Fibroblast of skin of left quadriceps (primary cell): ENCODE measurements around the gene CENPA.
"Not testable (repeated sequence)": the region's sequence is repeated elsewhere in the genome, so short reads cannot be mapped to it uniquely, and the experiment has no call there.

Experiments used
- DNase-seq, 2 experiments: peaks; one replicate each; pipeline ENCODE4 v3.0.0-alpha.2; 2013; ENCODE audit warnings: low read depth in 2 of 2

CENPA gene

DNA sequence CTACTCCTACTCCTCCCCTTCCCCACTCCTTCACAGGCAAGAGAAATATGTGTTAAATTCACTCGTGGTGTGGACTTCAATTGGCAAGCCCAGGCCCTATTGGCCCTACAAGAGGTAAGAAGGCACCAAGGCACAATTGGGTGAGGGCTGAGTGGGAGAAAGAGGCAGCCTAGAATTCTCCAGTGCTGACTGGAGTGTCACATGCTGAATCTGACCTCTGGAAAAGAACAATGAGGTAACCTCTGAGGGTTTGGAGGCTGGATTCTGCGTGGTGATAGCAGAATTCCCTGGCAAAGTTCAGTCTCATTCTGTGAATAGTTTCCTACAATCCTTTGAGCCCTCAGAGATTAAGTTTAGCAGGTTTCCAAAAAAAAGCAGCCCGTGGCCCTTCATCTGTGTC lies 6.9 kb downstream of the CENPA start:
- DNase-seq, result no peak

DNA sequence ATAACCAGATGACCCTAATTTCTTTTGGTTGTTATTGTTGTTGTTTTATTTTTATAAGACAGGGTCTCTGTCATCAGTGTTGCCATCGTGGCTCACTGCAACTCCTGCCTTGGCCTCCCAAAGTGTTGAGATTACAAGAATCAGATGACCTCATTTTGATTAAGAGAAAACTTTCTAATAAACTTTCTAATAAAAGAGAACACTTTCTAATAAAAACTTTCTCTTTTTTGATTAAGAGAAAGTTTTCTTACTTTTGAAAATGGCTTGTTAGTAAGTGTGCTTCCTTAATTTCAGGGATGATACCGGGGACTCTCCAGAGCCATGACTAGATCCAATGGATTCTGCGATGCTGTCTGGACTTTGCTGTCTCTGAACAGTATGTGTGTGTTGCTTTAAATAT lies 7.7 kb downstream of the CENPA start:
- no peak for DNase-seq

DNA sequence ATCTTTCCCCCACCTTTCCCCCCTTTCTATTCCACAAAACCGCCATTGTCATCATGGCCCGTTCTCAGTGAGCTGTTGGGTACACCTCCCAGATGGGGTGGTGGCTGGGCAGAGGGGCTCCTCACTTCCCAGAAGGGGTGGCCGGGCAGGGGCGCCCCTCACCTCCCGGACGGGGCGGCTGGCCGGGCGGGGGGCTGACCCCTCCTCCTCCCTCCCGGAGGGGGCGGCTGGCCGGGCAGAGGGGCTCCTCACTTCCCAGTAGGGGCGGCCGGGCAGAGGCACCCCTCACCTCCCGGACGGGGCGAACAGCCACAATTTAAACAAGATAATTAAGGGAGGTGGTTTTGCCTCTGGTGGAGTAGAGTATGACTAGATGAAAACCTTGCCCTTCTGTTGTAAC lies 9.3 kb downstream of the CENPA start:
- DNase-seq, result not testable (repeated sequence)

DNA sequence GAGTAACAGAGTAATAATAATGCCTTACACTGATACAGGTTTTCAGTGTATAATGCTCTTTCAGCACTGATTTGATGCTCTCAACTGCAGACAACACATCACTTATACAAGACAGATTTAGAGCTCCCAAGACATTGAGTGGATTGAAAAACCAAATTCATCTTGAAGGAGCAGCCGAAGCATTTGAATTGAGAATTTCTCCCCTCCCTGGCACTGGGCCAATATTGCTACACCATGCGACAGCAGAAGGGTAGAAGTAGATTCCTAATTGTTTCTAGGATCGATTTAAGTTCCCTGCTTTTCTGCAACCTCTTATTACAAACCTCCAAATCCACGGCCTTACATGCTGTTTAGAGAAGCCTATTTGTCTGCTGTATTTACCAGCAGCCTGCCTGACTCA lies 15.5 kb downstream of the CENPA start:
- no peak for DNase-seq

DNA sequence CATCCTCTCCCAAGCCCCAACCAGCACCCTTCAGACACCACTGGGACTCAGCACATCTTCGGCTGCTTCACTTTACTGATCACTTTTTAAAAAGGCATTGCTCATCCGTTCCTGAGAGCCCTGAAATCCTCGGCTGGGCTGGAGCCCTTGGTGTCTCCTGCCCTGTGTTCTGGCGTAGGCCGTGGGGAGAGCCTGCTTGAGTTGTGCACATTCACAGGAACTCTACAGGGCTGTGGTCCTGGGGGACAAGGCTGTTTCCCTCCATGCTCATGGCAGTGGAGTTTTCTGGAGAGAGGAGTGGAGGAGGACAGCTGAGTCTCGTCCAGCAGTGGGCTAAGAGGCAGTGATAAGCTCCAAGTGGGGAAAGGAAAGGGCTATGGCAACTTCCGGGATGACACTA lies 15.9 kb downstream of the CENPA start:
- DNase-seq, result no peak

DNA sequence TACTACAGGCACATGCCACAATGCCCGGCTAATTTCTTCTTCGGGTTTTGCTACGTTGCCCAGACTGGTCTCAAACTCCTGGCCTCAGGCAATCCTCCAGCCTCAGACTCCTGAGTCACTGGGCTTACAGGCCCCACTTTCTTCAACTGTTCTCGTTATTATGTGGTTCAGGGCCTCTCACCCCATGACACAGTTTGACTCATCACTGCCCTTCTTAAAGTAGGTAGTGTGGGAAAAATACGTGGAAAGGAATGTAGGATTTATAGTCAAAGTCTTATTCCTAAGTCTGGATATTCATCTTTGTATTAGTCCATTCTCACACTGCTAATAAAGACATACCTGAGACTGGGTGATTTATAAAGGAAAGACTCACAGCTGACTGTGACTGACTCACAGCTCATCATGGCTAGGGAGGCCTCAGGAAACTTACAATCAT lies 19.4 kb downstream of the CENPA start:
- peak; percentile 23 to 27 for DNase-seq

DNA sequence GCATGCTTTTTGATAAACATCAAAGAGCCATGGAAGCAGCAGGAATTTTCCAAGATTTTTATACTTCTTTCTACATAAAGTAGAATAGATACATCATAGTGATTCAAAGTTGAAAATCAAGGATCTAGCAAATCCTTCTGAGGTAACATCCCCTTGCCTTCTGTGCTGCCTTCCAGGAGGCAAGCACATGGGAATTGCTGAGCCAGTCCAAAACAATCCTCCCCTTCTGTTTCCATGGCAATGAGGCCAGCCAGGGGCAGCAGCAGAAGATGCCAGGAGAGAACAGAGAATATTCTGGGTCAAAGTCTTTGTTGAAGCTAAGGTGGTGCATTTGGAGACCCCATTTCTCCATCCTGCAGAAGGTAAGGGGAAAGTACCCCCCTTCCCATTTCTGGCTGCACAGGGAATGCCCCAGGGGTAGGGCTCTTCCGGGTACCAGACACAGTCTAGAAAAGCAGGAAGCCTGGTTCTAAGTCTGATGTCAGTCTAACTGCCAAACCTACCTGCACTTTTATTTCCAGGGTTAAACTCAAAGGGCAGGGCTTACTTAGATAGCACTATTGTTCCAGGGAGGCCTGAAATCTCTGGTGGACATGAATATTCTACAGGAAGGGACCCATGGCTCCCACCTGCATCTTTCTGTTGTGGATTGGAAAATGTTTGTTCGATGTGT lies 22.1 kb downstream of the CENPA start:
- no peak for DNase-seq

DNA sequence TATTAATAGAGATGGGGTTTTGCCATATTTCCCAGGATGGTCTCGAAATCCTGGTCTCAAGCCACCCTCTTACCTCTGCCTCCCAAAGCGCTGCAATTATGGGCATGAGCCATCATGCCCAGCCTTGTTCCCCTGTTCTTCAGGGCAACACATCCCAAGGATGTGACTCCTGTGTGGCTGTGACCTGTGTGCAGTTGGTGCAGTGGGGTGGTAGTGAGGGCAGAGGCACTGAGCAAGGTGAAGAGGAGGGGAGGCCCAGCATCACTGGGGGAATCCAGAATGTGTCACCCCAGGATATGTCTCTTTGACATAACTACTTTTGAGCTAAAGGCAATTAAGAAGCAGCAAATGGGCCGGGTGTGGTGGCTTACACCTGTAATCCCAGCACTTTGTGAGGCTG lies 23.4 kb downstream of the CENPA start:
- no peak for DNase-seq

DNA sequence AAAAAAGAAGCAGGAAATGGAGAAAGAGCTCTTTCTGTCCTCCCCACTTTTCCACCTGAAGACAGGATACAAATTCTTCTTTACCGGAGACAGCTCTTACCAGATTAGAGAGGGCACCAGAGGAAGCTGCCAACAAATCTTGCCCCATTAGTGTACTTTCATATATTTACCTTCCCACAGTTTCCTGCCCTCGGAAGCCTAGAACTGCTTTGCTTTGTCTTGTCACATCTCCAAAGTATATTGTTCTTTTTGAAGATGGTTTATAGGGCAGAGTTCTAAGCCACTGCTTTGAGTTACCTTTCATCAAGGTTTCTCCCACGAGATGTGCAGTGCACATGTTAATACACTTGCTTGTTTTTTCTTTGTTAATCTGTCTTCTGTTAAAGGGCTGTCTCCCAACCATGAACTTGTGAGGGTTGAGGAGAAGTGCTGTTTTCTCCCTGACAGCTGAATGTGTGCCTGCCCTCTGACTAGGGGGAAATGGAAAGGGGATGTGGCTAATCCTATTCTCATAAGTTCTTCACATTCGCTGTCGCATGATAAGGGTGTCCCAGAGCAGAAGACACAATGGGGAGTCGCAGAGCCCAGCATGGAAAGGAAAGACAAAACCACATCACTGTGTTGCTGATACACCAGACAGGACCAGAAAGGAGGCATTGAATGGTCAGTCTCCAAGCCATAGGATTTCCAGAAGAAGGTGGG lies 24.2 kb downstream of the CENPA start:
- no peak for DNase-seq

DNA sequence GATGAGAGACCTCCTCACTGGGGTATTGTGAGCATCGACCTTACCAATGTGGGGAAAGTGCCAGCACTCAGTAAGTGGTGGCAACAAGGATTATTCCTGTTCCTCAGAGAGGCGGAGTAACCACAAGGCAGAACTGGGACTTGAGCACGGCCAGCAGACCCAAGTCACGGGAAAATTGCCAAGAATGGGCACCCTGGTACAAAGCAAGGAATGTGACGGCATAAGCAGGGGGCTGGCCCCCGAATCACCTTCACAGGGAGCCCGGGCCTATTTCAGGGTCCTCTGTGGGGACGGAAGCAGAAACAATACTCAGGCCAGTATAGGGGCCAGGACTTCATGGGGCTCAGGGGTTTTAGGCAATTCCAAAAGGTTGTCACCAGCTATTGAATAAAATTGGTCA lies 25.4 kb downstream of the CENPA start:
- DNase-seq, result no peak

DNA sequence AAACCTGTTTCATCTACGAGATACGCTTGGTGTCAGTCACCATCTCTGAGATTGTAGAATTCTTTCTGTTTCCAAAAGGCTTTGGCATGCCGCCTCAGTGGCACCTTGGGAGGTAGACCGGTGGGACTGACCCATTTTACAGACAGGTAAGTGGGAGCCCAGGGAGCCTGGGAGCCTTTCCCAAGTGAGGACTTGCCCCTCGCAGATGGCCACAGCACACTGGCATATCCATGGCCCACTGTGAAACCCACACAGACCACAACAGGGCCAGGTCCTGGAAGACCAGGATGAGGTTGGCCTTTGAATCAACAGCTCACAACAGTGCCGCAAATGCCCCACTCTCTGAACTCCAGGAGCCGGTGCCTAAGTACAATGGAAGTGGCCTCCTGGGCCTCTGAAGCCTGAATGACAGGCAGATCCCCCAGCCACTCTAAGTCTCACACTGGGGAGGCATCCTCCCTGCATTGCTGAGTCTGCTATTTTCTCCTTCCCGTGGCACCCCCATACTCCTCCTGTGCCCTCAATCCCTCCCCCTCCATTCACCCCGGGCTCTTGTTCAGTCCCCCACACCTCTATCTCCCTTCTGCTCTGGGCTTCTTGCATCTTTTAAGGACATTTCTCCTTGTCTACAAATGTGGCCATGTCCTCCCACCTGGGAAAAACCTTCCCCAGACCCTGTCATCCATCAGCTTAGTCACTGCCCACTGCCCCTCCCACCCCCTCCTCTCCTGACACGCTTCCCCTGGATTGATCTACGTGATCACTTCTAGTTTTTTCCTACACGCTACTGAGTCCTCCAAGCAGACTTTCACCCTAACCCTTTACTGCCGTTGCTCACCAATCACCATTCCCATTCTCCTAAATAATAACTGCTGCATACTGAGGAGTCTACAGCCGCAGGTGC lies 26.2 kb downstream of the CENPA start:
- no peak for DNase-seq

DNA sequence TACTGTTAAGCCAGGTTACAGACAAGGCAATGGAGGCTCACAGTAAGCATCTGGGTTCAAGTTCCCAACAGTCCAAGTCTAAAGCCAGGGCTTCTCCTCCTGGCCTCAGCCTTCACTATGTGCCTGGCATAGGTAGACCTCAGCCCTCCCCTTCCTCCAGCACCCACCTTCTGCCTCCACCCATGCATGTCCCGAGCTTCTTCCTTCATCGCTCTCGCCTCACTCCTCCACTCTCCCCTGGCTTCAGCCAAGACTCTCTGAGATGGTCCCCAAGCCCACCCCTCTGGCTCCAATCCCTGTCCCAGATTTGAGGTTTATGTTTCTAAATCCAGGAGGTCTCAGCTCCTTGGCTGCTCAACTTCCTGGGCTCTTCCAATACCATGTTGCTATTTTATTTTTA lies 26.9 kb downstream of the CENPA start:
- DNase-seq, result no peak

DNA sequence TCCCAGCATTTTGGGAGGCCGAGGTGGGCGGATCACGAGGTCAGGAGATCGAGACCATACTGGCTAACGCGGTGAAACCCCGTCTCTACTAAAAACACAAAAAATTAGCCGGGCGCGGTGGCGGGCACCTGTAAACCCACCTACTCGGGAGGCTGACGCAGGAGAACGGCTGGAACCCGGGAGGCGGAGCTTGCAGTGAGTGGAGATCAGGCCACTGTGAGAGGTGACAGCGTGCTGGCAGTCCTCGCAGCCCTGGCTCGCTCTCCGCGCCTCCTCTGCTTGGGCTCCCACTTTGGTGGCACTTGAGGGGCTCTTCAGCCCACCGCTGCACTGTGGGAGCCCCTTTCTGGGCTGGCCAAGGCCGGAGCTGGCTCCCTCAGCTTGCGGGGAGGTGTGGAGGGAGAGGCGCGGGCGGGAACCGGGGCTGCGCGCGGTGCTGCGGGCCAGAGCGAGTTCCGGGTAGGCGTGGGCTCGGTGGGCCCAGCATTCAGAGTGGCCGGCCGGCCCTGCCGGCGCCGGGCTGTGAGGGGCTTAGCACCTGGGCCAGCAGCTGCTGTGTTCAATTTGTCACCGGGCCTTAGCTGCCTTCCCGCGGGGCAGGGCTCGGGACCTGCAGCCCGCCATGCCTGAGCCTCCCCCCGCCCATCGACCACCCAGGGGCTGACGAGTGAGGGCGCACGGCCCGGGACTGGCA lies 28.4 kb downstream of the CENPA start:
- DNase-seq, result not testable (repeated sequence)

DNA sequence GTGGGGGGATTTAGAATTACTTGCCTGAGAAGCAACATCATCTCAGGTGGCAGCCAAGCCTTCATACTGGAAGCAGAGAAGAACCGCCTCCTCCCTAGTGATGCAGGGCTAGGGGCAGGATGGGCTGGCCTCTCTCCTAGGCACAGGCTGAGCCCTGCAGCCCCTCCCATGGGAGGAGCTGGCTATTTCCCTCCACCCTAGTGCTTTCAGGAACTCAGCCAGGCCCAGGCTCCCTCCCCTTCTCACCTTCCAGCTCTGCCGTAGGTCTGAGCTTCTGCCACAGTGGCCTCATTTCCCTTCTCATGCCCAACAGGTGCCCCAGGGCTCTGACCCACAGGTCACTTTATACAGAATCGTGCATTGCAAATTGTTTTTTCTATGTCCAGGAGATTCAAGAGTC lies 31.0 kb downstream of the CENPA start:
- DNase-seq, result no peak

DNA sequence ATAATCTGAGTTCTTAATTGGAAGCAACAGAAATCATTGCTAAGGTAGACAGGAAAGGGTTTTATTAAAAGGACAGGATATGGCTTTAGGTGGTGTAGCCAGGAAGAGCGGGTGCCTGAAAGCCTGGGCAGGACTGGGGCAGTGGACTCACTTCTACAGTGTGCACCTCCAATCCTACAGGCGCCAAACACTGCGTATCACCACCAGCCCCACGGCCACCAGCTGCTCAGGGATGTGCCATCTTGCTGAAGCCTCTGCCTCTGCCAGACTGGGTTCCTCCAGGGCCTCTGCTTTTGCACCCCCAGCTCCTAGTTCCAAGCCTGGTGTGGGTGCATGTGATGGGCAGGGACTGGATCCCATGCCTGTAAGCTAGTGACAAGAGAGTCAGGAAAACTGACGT lies 32.4 kb downstream of the CENPA start:
- DNase-seq, result no peak

DNA sequence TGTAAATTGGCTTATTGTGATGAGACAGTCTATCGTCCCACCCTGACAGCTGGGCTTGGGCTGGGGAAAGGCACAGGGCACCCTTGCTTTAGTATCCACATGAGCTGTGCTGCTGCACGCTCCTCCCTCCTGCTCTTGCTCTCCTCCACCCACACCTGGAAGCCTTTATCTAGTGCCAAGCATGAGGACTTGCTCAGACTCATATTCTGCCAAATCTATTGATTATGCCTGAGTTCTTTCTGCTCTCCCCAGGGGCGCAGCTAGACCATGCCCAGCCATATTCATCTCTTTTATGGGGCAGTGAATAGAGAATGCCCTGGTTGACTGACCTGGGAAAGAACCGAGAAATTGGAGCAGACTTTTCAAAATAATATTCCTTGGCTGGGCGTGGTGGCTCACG lies 33.1 kb downstream of the CENPA start:
- no peak for DNase-seq

DNA sequence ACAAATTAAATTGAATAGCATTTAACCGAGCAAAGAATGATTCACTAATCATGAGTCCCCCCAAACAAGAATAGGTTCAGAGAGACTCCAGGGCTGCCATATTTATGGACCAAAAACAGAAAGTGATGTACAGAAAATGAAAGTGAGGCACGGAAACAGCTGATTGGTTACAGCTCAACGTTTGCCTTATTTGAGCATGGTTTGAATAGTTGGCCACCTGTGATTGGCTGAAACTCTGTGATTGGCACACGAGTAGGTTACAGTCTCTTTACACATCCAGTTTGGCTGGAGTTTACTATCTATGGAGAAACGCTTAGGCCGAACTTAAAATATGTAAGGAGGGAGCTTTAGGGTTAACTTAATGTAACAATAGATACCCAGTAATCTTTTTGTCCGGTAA lies 35.1 kb downstream of the CENPA start:
- no peak for DNase-seq

DNA sequence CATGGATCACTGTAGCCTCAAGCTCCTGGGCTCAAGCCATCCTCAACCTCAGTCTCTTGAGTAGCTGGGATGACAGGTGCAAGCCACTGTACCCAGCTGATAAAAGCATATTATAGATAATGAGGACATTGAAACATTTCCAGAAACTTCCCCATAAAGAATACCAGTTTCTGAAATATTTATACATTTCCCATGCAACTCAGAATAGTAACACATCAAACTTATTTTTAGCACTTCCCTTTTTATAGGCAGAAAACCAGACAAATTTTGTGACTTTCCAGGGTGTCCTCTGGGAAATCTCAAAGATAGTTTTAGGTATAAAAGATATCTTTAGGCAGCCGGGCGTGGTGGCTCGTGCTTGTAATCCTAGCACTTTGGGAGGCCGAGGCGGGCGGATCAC lies 37.0 kb downstream of the CENPA start:
- no peak for DNase-seq

DNA sequence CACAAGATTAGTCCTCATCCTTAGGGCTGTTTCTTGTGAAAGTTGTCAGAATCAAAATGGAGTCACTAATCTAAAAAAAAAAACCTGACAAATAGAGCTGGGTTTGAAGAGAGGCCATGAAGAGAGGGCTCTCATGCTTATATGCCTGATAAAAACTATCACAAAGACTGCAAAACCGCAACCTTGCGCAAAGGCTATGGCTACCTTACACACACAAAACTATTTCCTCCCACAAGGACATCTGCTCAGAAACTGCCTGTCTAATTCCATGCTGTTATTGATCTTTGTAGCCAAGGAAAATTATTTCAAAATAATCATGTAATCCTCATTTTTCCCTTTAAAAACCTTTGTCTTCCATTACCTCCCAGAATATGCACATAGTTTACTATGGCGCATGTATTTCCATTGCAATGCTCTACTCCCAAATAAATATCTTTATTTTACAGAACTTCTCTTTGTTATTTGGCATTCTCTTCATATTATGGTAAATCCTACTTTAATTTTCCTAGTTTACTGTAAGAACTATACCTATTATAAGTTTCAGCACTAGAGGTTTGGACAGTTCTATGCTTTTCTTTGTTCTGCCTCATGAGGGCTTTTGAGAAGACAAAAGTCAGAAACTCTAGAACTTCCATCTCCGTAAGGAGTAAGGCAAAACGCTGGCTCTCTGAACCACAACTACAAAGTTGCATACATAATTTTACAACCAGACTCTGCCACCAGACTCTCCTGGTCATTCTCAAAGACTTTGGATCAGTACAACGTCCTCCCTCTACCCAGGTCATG lies 52.5 kb downstream of the CENPA start:
- no peak for DNase-seq

DNA sequence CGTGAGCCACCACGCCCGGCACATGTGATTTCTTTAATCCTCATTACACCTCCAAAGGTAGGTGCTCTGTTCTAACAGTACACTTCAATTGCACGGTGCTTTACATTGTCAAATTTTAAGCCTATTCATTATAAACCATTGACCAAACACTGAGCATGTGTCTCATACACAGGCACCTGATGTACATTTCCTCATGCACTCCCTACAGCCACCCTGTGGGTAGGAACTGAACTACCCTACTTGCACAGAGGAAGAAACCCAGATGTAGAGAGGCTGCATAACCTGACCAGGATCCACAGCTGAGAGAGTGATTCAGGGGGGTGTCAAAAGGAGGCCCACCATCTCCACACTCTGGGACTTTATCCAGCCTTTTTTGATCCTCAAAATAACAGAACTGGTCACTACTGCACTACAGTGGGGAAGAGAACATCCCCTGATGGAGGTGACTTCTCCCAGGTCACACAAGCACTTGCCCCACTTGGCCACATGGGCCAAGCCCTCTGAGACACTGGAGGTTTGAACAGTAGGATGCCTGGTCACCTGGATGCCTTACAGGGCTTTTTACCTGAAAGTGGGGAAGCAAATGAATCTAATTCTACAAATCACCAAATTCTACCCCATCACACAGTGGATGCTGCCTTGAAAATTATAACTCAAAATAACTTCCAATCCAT lies 55.2 kb downstream of the CENPA start:
- no peak for DNase-seq

DNA sequence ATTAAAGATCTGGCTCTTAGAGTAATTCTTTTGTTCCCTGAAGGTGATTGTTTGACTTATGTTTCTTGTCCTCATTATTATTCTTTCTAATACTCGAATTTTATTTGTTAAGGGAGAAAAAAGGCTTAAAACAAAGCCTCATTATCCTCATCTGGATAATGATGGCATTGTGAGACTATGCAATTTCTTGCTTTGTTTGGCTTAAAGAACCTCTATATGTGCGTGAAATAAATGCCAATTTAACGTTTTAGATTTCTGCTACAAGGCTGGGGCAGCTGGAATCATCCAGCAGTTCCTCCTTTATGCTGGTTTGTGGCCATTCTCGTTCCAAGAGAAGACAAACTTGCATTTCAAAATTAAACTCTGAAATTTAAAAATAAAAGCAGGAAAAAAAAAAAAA lies 57.2 kb downstream of the CENPA start:
- no peak for DNase-seq
